HFF-Myc (cell line): ENCODE measurements around the gene PNLDC1.
"Not testable (repeated sequence)": the region's sequence is repeated elsewhere in the genome, so short reads cannot be mapped to it uniquely, and the experiment has no call there.

Experiments
- DNase-seq: peaks from one replicate; pipeline ENCODE4 v3.0.0-alpha.2; 2011; ENCODE audit warnings: low read depth; ENCODE audit errors: extremely low read depth
- H3K4me3 ChIP-seq: replicated peaks from 2 replicates; pipeline ENCODE4 v1.5.1; 2011; ENCODE audit warnings: low read depth, mild to moderate bottlenecking, control low read depth, low read length
- TF ChIP-seq, protein P1 (sequence below): IDR thresholded peaks from 2 replicates; pipeline ENCODE4 v1.5.1; 2012; ENCODE audit warnings: mild to moderate bottlenecking, low read depth, low read length, control low read depth; ENCODE audit errors: missing control alignments

The PNLDC1 gene

DNA sequence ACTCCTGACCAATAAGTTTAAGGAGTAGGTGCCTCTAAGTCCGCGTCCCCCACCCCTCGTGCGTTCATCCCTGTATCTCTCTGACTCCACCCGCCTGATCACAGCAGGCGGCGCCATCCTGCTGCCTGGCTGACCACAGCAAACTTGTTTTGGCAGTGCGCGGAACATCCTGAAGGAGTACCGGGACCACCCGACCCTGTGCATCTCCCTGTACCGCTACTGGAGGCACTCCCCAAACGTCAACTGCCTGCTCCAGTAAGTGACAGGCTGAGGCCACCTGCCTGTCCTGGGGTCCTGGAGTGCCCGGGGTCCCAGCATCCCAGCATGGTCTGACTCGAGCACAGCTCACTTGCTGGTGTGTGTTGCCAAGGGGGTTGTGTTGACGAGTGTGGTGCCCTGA lies 19.0 kb downstream of the PNLDC1 start:
- TF ChIP-seq, protein P1, sequence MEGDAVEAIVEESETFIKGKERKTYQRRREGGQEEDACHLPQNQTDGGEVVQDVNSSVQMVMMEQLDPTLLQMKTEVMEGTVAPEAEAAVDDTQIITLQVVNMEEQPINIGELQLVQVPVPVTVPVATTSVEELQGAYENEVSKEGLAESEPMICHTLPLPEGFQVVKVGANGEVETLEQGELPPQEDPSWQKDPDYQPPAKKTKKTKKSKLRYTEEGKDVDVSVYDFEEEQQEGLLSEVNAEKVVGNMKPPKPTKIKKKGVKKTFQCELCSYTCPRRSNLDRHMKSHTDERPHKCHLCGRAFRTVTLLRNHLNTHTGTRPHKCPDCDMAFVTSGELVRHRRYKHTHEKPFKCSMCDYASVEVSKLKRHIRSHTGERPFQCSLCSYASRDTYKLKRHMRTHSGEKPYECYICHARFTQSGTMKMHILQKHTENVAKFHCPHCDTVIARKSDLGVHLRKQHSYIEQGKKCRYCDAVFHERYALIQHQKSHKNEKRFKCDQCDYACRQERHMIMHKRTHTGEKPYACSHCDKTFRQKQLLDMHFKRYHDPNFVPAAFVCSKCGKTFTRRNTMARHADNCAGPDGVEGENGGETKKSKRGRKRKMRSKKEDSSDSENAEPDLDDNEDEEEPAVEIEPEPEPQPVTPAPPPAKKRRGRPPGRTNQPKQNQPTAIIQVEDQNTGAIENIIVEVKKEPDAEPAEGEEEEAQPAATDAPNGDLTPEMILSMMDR = no peak
- DNase-seq = no peak
- no peak overlapping the region for H3K4me3 ChIP-seq

DNA sequence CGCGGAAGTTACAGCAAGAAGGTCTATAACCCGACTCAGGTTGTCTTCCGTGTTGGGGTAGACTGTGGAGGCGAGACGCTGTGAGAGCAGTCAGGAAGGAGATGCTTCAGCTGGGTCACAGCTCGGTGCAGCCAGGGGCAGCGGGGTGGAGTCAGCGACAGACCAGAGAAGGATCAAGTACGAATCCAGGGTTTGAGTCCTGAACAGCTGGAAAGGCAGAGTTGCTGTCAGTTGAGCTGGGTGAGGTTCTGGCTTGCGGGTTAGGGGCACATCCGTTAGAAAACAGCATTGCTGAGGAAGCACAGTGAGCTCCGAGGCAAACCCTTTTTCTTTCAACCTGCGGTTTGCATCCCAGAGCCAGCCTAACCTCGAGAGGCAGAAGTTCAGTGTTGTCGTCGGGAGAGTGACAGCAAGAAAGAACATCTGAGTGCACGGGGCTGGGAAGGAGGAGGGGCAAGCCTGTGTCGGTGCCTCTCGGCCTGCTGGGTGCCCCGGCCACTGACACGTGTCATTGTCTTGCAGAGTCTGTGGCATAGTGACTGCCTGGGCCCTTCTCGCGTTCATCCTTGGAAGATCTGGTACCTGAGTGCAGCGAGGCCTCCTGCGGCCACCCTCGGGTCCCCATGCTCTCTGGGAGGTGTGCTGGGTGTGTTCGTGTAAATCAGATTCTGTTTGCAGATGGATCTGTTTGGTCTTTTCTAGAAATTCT lies 20.0 kb downstream of the PNLDC1 start:
- DNase-seq = no peak
- TF ChIP-seq, protein P1 = no peak
- H3K4me3 ChIP-seq = no peak overlapping the region

DNA sequence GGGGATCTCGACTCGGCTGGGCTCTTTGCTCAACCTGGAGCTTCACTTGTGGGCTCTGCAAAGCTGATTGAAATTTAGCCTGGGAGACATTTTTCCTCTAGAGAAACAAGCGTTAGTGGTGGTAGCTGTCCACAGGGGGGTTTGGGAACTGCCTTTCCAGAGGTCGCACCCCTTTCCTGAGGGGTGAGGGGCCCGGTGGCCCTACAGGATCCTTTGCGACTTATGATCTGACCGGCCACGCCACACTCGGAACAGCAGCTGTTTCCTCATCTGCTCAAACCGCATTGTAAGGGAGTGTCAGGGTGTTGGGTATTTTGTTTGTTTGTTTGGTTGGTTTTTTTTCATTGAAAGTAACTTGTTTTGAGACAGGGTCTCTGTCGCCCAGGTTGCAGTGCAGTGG lies 21.0 kb downstream of the PNLDC1 start:
- TF ChIP-seq, protein P1 = no peak
- H3K4me3 ChIP-seq = no peak overlapping the region
- DNase-seq = no peak

DNA sequence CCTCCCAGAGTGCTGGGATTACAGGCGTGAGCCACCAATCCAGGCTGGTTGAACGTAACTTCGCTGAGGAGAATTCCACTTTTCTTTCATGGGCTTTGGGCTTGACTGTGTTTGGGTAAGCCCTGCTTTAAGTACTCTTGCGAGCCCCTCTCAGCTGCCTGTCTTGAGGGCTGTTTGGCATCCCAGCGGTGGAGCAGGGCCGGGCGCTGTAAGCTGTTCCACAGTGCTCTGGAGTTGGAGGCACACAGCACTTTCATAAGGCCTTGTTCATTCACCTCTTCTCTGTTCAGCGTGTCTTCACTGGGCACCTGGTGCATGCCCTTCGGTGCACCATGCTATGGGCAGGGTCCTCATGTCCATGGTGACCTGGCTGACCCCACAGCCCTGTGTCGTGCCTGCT lies 21.6 kb downstream of the PNLDC1 start:
- TF ChIP-seq, protein P1 = no peak
- DNase-seq = no peak
- no peak overlapping the region for H3K4me3 ChIP-seq

DNA sequence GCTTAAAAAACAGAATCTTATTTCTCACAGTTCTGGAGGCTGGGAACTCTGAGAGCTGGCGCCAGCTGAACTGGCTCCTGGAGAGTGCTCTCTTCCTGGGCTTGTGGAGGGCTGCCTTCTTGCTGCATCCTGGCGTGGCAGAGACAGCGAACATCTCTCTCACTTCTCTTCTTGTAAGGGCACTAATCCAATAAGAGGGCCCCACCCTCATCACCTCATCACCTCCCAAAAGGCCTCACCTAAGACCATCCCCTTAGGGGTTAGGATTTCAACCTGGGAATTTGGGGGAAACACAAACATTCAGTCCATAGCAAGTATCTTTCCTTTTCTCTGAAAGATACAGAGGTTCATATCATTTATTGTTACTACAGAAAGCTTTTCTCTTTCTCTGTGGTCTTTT lies 23.9 kb downstream of the PNLDC1 start:
- H3K4me3 ChIP-seq = no peak overlapping the region

DNA sequence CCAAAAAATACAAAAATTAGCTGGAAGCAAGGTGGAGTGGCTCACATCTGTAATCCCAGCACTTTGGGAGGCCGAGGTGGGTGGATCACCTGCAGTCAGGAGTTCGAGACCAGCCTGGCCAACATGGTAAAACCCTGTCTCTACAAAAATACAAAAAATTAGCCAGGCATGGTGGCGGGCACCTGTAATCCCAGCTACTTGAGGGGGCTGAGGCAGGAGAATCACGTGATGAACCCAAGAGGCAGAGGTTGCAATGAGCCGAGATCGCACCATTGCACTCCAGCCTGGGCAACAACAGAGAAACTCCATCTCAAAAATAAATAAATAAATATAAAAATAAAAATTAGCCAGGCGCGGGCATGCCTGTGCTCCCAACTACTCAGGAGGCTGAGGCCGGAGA lies 24.6 kb downstream of the PNLDC1 start:
- not testable (repeated sequence) for H3K4me3 ChIP-seq, DNase-seq

More for the DNA sequence above, 23.9 kb downstream of the PNLDC1 start:
- DNase-seq = no peak
- TF ChIP-seq, protein P1 = no peak

DNA sequence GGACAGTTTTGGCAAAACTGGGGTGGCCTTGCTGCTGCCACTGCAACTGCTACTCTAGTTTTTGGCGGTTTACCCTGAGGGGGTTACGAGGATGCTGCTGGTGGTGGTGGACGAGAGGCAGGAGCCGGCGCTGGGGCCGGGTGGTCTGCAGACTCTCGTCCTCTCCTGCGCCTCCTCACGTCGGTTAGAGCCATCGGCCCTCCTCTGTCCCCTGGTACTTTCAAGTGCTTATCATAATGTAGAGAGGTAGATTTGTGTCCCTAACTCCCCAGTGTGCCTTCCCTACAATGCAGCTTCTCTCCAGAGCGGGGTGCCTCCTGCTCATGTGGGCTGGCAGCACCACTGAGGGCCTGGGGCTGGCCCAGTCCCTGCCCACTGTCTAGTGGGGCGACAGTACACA lies 25.9 kb downstream of the PNLDC1 start:
- H3K4me3 ChIP-seq = no peak overlapping the region
- no peak for DNase-seq
- TF ChIP-seq, protein P1 = no peak
